Brain microvascular endothelial cell (primary cell): ENCODE results near the gene GCNT3.

Source experiments
- DNase-seq: peaks from one replicate; pipeline ENCODE4 v3.0.0-alpha.2; 2020
- H3K27ac ChIP-seq: fragments of 250-450 bp; sonication (Bioruptor Pico); 2 replicates; pipeline ENCODE4 v1.5.1; 2020; ENCODE audit warnings: mild to moderate bottlenecking, moderate library complexity
- H3K27me3 ChIP-seq: fragments of 250-450 bp; sonication (Bioruptor Pico); replicated peaks from 2 replicates; pipeline ENCODE4 v1.5.1; 2020; ENCODE audit warnings: mild to moderate bottlenecking
- H3K36me3 ChIP-seq: fragments of 250-450 bp; sonication (Bioruptor Pico); replicated peaks from 2 replicates; pipeline ENCODE4 v1.5.1; 2020; ENCODE audit warnings: mild to moderate bottlenecking
- H3K4me3 ChIP-seq: 2 replicates; pipeline ENCODE4 v1.5.1; 2011; ENCODE audit warnings: low read depth, mild to moderate bottlenecking, control low read depth, low read length, moderate library complexity
- in situ Hi-C: cut with HindIII; loops from 2 replicates; pipeline ENCODE4 v1.10.0; 2017; ENCODE audit warnings: low sequenced_read_pairs, low pct_ligation_motif_present
- TF ChIP-seq, protein P1 (sequence below): IDR thresholded peaks from 2 replicates; pipeline ENCODE4 v1.5.1; 2011; ENCODE audit warnings: low read depth, mild to moderate bottlenecking, moderate library complexity, low read length, control low read depth, inconsistent platforms; ENCODE audit errors: missing control alignments

Gene GCNT3, protein sequence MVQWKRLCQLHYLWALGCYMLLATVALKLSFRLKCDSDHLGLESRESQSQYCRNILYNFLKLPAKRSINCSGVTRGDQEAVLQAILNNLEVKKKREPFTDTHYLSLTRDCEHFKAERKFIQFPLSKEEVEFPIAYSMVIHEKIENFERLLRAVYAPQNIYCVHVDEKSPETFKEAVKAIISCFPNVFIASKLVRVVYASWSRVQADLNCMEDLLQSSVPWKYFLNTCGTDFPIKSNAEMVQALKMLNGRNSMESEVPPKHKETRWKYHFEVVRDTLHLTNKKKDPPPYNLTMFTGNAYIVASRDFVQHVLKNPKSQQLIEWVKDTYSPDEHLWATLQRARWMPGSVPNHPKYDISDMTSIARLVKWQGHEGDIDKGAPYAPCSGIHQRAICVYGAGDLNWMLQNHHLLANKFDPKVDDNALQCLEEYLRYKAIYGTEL

DNA sequence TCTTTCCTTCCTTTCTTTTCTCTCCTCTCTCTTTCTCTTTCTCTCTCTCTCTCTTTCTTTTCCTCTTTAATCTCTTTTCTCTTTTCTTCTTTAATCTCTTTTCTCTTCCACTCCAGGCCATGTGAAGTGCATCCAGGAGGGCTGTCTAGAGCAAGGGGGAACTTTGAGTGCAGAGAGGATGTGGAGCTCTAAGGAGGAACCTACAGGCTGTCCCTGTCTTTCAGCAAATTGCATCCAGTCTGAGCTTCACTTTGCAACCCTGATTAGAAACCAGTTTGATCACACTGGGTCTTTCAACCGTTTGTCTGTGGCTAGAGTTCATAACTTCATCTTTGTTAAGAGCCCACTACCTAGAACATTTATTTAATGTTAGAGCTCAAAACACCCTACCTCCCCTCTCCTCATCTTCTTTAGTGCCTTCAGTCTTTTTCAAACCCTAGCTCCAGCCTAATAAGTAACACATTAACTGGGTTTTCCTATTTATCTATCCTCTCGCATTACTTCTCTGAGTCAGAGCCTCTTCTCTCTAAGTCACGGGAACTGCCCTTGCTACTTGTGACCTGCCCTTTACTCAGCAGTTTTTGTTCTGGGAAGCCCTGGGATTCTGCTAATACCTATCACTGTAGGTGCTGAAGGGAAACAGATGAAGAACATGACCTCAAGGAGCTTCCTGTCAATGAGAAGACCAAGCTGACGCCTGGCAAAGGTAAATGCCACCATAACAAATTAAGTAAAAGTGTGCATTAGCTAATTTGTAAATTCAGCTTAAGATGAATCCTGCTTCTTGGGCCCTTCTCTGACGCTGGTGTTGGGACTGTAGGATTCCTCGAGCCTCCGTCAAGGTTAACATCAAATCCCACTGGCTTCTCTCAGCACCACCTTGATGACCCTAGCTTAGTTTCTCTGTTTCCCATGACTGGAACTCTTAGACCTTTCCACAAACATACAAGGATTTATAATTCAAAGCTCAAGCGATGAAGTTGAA, at the start of gene GCNT3:
GCNT3 (plus strand) TSS at position 508 of the 985 bp plus-strand sequence. CDS start 6,456 bp downstream, outside the sequence.
- TF ChIP-seq, protein P1, sequence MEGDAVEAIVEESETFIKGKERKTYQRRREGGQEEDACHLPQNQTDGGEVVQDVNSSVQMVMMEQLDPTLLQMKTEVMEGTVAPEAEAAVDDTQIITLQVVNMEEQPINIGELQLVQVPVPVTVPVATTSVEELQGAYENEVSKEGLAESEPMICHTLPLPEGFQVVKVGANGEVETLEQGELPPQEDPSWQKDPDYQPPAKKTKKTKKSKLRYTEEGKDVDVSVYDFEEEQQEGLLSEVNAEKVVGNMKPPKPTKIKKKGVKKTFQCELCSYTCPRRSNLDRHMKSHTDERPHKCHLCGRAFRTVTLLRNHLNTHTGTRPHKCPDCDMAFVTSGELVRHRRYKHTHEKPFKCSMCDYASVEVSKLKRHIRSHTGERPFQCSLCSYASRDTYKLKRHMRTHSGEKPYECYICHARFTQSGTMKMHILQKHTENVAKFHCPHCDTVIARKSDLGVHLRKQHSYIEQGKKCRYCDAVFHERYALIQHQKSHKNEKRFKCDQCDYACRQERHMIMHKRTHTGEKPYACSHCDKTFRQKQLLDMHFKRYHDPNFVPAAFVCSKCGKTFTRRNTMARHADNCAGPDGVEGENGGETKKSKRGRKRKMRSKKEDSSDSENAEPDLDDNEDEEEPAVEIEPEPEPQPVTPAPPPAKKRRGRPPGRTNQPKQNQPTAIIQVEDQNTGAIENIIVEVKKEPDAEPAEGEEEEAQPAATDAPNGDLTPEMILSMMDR = no peak
- H3K27ac ChIP-seq = no peak within 1 kb of the TSS
- H3K27me3 ChIP-seq = peaks cover 4% of the 10 kb centered on the region
- H3K4me3 ChIP-seq = no peak within 1 kb of the TSS
- in situ Hi-C loops = no loop called here
- DNase-seq = peak; percentile 23
- no peaks in the 10 kb centered on the region for H3K36me3 ChIP-seq

DNA sequence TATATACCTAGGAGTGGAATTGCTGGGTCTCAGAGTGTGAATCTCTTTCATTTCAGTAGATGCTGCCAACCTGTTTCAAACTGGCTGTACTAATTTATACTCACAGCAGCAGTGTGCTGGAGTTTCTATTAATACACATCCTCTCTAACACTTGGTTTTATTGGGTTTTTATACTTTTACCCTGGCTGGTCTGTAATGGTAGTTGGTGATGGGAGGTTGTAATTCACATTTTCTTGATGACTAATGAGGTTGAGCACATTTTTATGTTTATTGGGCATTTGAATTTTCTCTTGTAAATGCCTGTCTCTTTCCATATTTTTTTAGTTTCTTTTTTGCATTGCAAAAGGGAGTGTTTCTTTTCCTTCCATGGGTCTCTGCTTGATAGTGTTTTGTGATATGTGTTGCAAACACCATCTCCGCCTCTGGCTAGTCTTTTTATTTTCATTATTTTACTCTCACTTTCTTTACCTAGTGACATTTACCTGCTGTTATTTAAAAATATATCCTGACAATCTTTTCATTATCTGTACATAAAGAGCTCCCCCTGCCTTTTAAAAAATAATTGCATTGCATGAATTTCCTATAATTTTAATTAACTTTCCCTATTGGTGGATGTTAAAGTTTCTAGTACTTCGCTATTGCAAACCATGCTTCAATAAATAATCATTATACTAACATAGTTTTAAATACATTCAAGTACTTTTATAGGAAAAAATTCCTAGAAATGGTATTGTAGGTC, 49.0 kb upstream of the GCNT3 start:
- Histone ChIP-seq H3K36me3 (no peaks in the 10 kb centered on the region), H3K27me3 (no peaks in the 10 kb centered on the region), H3K4me3 (no peak overlapping the region), H3K27ac (no peak overlapping the region)
- in situ Hi-C loops = no loop called here
- TF ChIP-seq, protein P1 = no peak
- DNase-seq = no peak

DNA sequence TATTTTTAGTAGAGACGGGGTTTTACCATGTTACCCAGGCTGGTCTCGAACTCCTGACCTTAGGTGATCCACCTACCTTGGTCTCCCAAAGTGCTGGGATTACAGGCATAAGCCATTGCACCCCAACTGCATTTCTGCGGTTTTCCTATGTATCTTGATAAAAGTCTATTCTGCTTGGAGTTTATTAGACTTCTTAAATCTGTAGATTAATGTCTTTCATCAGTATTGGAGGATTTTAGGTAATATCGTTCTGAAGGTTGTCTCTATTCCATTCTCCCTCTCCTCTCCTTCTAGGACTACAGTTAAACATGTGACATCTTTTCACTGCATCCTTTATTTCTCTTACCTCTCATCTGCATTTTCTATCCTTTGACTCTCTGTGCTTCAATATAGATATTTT, 46.3 kb upstream of the GCNT3 start:
- Histone ChIP-seq H3K27ac (no peak overlapping the region), H3K27me3 (no peaks in the 10 kb centered on the region), H3K36me3 (no peaks in the 10 kb centered on the region), H3K4me3 (no peak overlapping the region)
- in situ Hi-C loops = no loop called here
- TF ChIP-seq, protein P1 = no peak
- no peak for DNase-seq

DNA sequence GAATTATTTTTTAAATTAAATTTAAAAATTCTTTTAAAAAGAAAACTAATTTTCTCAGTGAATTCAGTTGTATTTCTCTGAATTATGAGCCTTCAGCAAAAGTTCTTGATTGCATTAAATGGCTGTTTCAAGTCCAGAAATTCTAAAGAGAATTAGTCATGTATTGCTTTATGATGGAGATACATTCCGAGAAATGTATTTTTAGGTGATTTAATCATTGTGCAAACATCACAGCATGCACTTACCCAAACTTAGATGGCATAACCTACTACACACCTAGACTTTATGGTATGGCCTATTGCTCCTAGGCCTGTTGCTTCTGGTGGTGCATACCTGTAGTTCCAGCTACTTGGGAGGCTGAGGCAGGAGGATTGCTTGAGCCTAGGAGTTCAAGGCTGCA, 44.3 kb upstream of the GCNT3 start:
- Histone ChIP-seq H3K36me3 (no peaks in the 10 kb centered on the region), H3K4me3 (no peak overlapping the region), H3K27me3 (no peaks in the 10 kb centered on the region), H3K27ac (no peak overlapping the region)
- no peak for DNase-seq
- TF ChIP-seq, protein P1 = no peak
- in situ Hi-C loops = no loop called here

DNA sequence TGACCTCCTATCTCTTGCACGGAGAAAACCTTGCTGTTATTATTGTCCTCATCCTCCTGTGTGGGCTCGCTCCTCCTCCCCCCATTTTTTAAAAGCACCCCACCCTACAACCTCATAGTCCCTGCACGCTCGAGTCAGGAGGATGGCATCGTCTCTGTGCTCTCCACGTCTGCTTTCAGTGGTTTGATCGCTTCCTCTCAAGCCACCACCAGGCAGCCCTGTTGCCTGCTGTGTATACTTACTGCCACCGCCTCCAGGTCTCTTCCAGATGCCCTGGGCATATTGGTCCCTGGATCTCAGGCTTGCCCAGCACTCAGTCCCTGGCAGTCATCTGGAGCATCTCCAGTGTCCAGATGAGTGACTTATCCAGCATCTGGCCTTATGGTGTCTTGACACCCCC, 42.1 kb upstream of the GCNT3 start:
- in situ Hi-C loops = no loop called here
- Histone ChIP-seq H3K36me3 (no peaks in the 10 kb centered on the region), H3K4me3 (no peak overlapping the region), H3K27me3 (no peaks in the 10 kb centered on the region), H3K27ac (no peak overlapping the region)
- TF ChIP-seq, protein P1 = no peak
- DNase-seq = no peak
